ENCODE results near the gene LEMD3.

LEMD3 gene

GRCh38 chr12:65252515-65252914 is 83.1 kb downstream of the LEMD3 start:
- TF ChIP-seq REST (IDR thresholded peaks at IDR 0.05; ENCODE audit: insufficient read depth in 1 of 2, low read depth in 2 of 2, low read length in 2 of 2) (no peak), TAF1 (IDR thresholded peaks at IDR 0.05; ENCODE audit: borderline replicate concordance, insufficient read depth, low read length) (no peak), FOXP2 (optimal IDR thresholded peaks at IDR 0.05; ENCODE audit: borderline replicate concordance, extremely low read depth, extremely low read length, insufficient read depth) (no peak), POLR2AphosphoS5 (IDR thresholded peaks at IDR 0.05; ENCODE audit: low read depth, low read length) (no peak), SIN3A (IDR thresholded peaks at IDR 0.05; ENCODE audit: borderline replicate concordance, insufficient read depth, low read length) (no peak)

- TF ChIP-seq SIN3A (IDR thresholded peaks at IDR 0.05; ENCODE audit: borderline replicate concordance, insufficient read depth, low read length) (no peak), TAF1 (IDR thresholded peaks at IDR 0.05; ENCODE audit: borderline replicate concordance, insufficient read depth, low read length) (no peak)
Measured at GRCh38 chr12:65257986-65258385, 88.6 kb downstream of the LEMD3 start.

GRCh38 chr12:65259501-65259900 is 90.1 kb downstream of the LEMD3 start:
- TF ChIP-seq FOXP2 (optimal IDR thresholded peaks at IDR 0.05; ENCODE audit: borderline replicate concordance, extremely low read depth, extremely low read length, insufficient read depth) (no peak), TAF1 (IDR thresholded peaks at IDR 0.05; ENCODE audit: borderline replicate concordance, insufficient read depth, low read length) (no peak), POLR2AphosphoS5 (IDR thresholded peaks at IDR 0.05; ENCODE audit: low read depth, low read length) (no peak), REST (IDR thresholded peaks at IDR 0.05; ENCODE audit: insufficient read depth in 1 of 2, low read depth in 2 of 2, low read length in 2 of 2) (no peak), SIN3A (IDR thresholded peaks at IDR 0.05; ENCODE audit: borderline replicate concordance, insufficient read depth, low read length) (no peak)

- no peak for TF ChIP-seq POLR2AphosphoS5 (IDR thresholded peaks at IDR 0.05; ENCODE audit: low read depth, low read length)
- no peak for TF ChIP-seq SIN3A (IDR thresholded peaks at IDR 0.05; ENCODE audit: borderline replicate concordance, insufficient read depth, low read length)
- no peak for TF ChIP-seq TAF1 (IDR thresholded peaks at IDR 0.05; ENCODE audit: borderline replicate concordance, insufficient read depth, low read length)
- TF ChIP-seq FOXP2 (optimal IDR thresholded peaks at IDR 0.05; ENCODE audit: borderline replicate concordance, extremely low read depth, extremely low read length, insufficient read depth), result no peak
- no peak for TF ChIP-seq REST (IDR thresholded peaks at IDR 0.05; ENCODE audit: insufficient read depth in 1 of 2, low read depth in 2 of 2, low read length in 2 of 2)
Measured at GRCh38 chr12:65263777-65264176, 94.4 kb downstream of the LEMD3 start.

- TF ChIP-seq REST (IDR thresholded peaks at IDR 0.05; ENCODE audit: insufficient read depth in 1 of 2, low read depth in 2 of 2, low read length in 2 of 2), result no peak
- TF ChIP-seq POLR2AphosphoS5 (IDR thresholded peaks at IDR 0.05; ENCODE audit: low read depth, low read length), result no peak
- TF ChIP-seq SIN3A (IDR thresholded peaks at IDR 0.05; ENCODE audit: borderline replicate concordance, insufficient read depth, low read length), result no peak
- TF ChIP-seq FOXP2 (optimal IDR thresholded peaks at IDR 0.05; ENCODE audit: borderline replicate concordance, extremely low read depth, extremely low read length, insufficient read depth), result no peak
- no peak for TF ChIP-seq TAF1 (IDR thresholded peaks at IDR 0.05; ENCODE audit: borderline replicate concordance, insufficient read depth, low read length)
Measured at GRCh38 chr12:65266408-65266807, 97.0 kb downstream of the LEMD3 start.
